PC-3 (cell line): ENCODE measurements around the gene PCBP3.

Experiments
- EZH2 ChIP-seq: fragments of 300-600 bp; sonication (generic); IDR thresholded peaks from one replicate; pipeline ENCODE4 v1.6.1; 2017; ENCODE audit warnings: antibody characterized with exemption, mild to moderate bottlenecking, low read length; ENCODE audit not compliant: unreplicated experiment
- EZH2phosphoT487 ChIP-seq: fragments of 300-600 bp; sonication (generic); IDR thresholded peaks from 2 replicates; pipeline ENCODE4 v1.6.1; 2018; ENCODE audit warnings: mild to moderate bottlenecking, antibody characterized with exemption, low read length, borderline replicate concordance
- TF ChIP-seq, protein P1 (sequence below): fragments of 300-600 bp; sonication (generic); conservative IDR thresholded peaks from 2 replicates; pipeline ENCODE4 v1.5.1; 2017; ENCODE audit warnings: antibody characterized with exemption, low read depth, mild to moderate bottlenecking, low read length

DNA sequence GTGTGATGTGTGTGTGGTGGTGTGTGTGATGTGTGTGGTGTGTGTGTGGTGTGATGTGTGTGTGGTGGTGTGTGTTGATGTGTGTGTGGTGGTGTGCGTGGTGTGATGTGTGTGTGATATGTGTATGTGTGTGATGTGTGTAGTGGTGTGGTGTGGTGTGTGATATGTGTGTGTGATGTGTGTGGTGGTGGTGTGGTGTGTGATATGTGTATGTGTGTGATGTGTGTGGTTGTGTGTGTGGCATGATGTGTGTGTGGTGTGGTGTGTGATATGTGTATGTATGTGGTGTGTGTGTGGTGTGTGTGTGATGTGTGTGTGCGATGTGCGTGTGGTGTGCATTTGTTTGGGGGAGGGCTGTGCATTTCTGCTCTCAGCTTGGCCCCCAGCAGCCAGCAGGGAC lies 7.1 kb upstream of the PCBP3 start:
- TF ChIP-seq, protein P1, sequence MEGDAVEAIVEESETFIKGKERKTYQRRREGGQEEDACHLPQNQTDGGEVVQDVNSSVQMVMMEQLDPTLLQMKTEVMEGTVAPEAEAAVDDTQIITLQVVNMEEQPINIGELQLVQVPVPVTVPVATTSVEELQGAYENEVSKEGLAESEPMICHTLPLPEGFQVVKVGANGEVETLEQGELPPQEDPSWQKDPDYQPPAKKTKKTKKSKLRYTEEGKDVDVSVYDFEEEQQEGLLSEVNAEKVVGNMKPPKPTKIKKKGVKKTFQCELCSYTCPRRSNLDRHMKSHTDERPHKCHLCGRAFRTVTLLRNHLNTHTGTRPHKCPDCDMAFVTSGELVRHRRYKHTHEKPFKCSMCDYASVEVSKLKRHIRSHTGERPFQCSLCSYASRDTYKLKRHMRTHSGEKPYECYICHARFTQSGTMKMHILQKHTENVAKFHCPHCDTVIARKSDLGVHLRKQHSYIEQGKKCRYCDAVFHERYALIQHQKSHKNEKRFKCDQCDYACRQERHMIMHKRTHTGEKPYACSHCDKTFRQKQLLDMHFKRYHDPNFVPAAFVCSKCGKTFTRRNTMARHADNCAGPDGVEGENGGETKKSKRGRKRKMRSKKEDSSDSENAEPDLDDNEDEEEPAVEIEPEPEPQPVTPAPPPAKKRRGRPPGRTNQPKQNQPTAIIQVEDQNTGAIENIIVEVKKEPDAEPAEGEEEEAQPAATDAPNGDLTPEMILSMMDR = no peak
- TF ChIP-seq EZH2 = no peak
- TF ChIP-seq EZH2phosphoT487 = no peak
